HG02840 (cell line): ENCODE measurements around the gene PDE4B.

Source experiments
- ATAC-seq: cut with Tn5 transposase; IDR thresholded peaks from one replicate; pipeline ENCODE4 v1.9.1; 2021; ENCODE audit warnings: mild to moderate bottlenecking, moderate library complexity, moderate number of reproducible peaks; ENCODE audit not compliant: unreplicated experiment, low FRiP score

The PDE4B gene

GRCh38 chr1:66346057-66346795 is 553.5 kb downstream of the PDE4B start:
- ATAC-seq: no peak

- ATAC-seq: no peak
These were observed 554.2 kb downstream of the PDE4B start for GRCh38 chr1:66346873-66347272.

- ATAC-seq: no peak
These were observed 556.1 kb downstream of the PDE4B start for GRCh38 chr1:66348776-66349175.

- no peak for ATAC-seq
These were observed 556.5 kb downstream of the PDE4B start for GRCh38 chr1:66349242-66349641.

GRCh38 chr1:66350001-66350547 is 557.4 kb downstream of the PDE4B start:
- ATAC-seq: peak; percentile 62

- ATAC-seq: no peak
These were observed 558.8 kb downstream of the PDE4B start for GRCh38 chr1:66351478-66351877.

GRCh38 chr1:66351913-66352312 is 559.2 kb downstream of the PDE4B start:
- no peak for ATAC-seq

- no peak for ATAC-seq
These were observed 560.1 kb downstream of the PDE4B start for GRCh38 chr1:66352792-66353191.

- no peak for ATAC-seq
These were observed 560.6 kb downstream of the PDE4B start for GRCh38 chr1:66353257-66353656.

GRCh38 chr1:66354311-66355201 is 561.9 kb downstream of the PDE4B start:
- ATAC-seq: no peak

- ATAC-seq: no peak
These were observed 563.1 kb downstream of the PDE4B start for GRCh38 chr1:66355756-66356155.

GRCh38 chr1:66356605-66357004 is 563.9 kb downstream of the PDE4B start:
- no peak for ATAC-seq

GRCh38 chr1:66357021-66357420 is 564.3 kb downstream of the PDE4B start:
- no peak for ATAC-seq

- no peak for ATAC-seq
These were observed 564.9 kb downstream of the PDE4B start for GRCh38 chr1:66357478-66358197.

GRCh38 chr1:66359269-66359668 is 566.6 kb downstream of the PDE4B start:
- no peak for ATAC-seq

- no peak for ATAC-seq
These were observed 567.1 kb downstream of the PDE4B start for GRCh38 chr1:66359815-66360214.

GRCh38 chr1:66360285-66360724 is 567.6 kb downstream of the PDE4B start:
- no peak for ATAC-seq

- peak; percentile 68 for ATAC-seq
These were observed 572.1 kb downstream of the PDE4B start for GRCh38 chr1:66364578-66365391.

- no peak for ATAC-seq
These were observed 572.9 kb downstream of the PDE4B start for GRCh38 chr1:66365635-66366034.

GRCh38 chr1:66366634-66367033 is 573.9 kb downstream of the PDE4B start:
- no peak for ATAC-seq
